ENCODE data around the gene SNRNP35. TPM values are rescaled to one million over a fixed set of nuclear protein-coding genes. Genes with fewer than 3 reads are reported as not detected.
"Not testable (repeated sequence)": the region's sequence is repeated elsewhere in the genome, so short reads cannot be mapped to it uniquely, and the experiment has no call there.

Gene SNRNP35
- total RNA-seq, 1 experiment from 2014 or later = 8.6 TPM

DNA sequence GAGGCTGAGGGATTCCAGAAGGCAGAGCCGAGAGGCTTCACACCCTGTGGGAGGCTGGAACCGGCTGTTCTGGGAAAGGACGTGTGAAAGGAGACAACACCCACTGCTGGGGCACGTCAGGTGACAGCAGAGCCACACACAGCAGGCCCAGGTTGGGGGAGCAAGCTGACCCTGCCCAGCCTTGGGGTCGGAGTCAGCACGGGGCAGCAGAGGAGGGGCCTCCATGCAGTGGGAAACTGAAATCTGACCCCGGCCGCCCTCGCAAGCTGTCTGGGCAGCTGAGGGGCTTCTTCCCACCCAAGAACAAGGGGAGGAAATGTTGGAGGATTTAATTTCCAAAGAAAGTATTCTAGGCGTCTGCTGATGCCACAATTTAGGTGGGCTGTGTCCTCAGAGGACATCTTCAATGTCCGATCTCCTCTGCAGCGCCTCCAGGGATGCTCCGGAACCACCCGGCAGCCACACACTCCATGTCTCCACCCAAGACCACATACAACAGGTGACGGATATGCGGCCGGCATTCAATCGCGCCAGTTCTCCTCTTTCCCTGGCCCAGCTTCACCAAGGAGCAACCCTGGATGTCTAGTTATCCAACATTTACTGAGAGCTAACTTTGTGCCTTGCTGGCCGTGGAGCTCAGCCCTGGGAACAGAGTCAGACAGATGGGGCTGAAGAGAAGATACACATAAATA, 30.7 kb downstream of the SNRNP35 start:
- no peak for DNase-seq (ENCODE audit: low spot score)

DNA sequence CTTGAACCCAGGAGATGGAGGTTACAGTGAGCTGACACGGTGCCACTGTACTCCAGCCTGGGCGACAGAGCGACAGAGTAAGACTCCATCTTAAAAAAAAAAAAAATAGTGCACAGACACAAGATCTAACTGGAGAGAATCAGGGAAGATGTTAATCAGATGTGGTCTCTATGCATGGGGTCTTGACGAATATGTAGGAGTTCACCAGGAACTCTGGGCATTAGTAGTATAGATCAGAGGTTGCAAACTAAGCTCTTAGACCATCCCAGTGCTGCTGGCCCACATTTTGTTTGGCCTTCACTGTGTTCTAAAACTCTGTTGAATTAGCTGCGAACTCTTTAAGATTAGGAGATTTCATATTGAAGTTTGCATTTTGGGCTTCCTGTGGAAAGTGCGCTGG, 31.6 kb downstream of the SNRNP35 start:
- DNase-seq (ENCODE audit: low spot score) = no peak

DNA sequence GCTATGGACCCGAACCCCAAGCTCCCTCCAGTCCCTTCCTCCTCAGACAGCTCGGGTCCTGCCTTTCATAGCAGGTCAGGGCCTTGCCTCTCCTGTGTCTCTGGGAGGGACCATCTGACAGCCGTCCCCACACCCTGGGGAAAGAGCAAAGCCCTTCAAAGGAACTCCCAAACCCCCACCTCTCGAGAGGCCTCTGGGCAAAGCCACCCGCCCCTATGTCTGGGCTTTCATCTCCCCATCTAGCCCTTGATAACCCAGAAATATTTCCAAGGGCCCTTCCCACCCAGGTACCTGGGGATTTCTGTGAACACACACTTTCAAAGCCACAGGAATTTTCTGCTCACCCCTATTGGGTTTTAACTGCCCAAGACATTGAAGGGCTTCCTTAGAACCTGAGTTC, 32.1 kb downstream of the SNRNP35 start:
- DNase-seq (ENCODE audit: low spot score) = no peak

DNA sequence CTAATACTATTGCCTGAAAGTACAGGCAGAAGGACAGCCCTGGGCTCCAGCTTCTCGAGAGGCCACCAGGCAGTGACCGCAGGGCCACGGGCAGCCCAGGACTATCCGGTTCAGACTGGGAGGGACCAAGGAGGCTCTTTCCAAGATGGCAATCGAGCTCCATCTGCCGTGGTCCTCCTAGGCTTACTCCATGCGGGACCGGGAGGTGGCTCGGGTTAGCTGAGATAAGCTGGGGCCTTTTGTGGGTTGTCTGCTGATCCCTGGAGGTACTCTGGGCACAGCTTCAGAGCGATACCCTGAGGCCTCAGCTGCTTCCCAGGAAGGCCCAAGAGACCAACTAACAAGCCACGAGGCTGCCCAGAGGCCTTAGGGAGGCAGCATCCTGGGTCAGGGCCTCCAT, 33.1 kb downstream of the SNRNP35 start:
- no peak for DNase-seq (ENCODE audit: low spot score)

DNA sequence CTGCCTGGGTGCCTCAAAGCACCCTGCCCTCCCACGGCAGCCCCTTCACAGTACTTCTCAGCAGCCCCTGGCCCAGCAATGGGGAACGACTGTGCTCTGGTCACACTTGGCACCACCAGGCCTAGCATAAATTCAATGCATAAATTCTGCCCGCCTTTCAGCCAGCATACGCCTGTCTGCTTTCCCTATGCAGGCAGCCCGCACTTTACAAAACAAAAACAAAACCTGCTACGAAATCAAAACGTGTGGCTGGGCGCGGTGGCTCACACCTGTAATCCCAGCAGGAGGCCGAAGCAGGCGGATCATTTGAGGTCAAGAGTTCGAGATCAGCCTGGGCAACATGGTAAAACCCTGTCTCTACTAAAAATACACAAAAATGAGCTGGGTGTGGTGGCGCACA, 33.5 kb downstream of the SNRNP35 start:
- no peak for DNase-seq (ENCODE audit: low spot score)

- not testable (repeated sequence) for DNase-seq (ENCODE audit: low spot score)
Observed at GRCh38 chr12:123492339-123493039, 34.5 kb downstream of the SNRNP35 start.

- DNase-seq (ENCODE audit: low spot score) = no peak
Observed at GRCh38 chr12:123494124-123494851, 36.3 kb downstream of the SNRNP35 start.

- no peak for DNase-seq (ENCODE audit: low spot score)
Observed at GRCh38 chr12:123497065-123497464, 39.1 kb downstream of the SNRNP35 start.

GRCh38 chr12:123498126-123498825, 40.3 kb downstream of the SNRNP35 start:
- no peak for DNase-seq (ENCODE audit: low spot score)

DNA sequence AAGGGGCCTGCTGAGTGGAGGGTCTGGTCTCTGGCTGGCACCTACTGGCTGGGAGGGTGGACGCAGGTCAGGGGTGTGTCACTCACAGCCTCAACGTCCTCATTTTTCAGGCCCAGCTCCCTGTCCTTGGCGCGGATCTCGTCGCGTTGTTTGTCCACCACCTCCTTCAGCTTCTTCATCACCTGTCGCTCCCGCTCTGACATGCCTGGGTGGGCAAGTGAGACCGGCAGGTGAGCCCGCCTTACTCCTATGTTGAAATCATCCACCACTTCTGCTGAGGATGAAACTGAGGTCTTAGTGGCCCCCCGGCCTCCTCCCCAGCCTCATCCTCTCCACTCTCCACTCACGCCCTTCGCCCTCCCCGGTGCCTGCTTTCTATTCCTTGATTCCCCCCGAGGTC, 41.4 kb downstream of the SNRNP35 start:
- DNase-seq (ENCODE audit: low spot score) = no peak

DNA sequence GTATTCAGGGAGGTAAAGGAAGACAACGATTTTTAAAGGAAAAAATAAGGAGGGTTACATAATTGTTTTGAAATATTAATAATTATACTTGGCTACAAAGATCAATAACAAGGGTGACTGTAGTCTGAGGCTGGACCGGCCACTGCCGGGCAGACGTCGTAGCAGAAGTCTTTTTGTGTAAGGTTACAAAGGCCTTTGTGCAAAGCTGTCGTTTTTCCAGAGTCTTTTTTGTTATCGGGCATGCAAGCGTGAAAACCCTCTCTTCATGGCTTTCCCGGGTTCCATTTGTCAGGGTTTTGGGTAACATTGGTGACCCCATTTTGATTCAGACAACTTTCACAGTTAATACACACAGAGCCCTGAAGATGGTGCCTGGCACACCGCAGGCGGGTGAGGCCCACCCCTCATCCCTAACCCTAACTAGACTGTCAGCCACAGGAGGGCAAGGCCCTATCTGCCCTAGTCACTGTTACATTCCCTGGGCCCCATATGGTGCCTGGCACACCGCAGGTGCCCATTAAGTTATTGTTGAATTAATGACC, 44.3 kb downstream of the SNRNP35 start:
- no peak for DNase-seq (ENCODE audit: low spot score)

DNA sequence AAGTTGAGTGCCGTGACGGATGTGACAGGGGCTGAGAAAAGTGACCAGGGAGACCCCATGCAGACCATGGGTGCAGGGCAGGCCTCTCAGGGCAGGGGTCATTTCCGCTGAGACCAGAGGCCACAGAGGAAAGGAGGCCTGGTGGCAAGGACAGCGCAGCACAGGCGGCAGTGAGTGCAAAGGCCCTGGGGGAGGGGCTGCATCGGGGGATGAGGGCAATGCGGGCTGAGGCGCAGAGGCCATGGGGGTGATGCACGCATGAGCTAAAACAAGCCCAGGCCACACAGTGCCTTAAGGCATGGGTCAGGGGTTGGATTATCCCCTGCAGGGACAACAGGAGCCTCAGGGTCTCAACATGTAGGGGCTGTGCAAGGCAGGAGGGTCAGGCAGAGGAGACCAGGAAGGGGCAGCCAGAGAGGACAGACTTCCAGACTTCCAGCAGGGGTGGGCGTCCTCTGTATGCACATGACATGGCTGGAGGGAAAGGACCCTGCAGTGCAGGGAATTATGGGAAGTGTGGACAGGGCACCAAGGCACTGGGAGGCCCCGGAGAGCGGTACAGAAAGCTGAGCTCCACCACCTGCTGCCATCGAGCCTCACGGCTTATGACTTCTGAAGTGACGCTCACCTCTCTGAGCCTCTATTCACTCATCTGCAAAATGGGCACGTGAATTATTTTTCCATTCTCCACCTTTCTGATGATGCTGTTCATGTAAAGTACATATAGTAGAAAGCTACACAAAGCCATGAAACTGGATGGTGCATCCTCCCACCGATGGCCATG, 48.3 kb downstream of the SNRNP35 start:
- DNase-seq (ENCODE audit: low spot score) = no peak

- no peak for DNase-seq (ENCODE audit: low spot score)
Observed at GRCh38 chr12:123506843-123507236, 48.9 kb downstream of the SNRNP35 start.

DNA sequence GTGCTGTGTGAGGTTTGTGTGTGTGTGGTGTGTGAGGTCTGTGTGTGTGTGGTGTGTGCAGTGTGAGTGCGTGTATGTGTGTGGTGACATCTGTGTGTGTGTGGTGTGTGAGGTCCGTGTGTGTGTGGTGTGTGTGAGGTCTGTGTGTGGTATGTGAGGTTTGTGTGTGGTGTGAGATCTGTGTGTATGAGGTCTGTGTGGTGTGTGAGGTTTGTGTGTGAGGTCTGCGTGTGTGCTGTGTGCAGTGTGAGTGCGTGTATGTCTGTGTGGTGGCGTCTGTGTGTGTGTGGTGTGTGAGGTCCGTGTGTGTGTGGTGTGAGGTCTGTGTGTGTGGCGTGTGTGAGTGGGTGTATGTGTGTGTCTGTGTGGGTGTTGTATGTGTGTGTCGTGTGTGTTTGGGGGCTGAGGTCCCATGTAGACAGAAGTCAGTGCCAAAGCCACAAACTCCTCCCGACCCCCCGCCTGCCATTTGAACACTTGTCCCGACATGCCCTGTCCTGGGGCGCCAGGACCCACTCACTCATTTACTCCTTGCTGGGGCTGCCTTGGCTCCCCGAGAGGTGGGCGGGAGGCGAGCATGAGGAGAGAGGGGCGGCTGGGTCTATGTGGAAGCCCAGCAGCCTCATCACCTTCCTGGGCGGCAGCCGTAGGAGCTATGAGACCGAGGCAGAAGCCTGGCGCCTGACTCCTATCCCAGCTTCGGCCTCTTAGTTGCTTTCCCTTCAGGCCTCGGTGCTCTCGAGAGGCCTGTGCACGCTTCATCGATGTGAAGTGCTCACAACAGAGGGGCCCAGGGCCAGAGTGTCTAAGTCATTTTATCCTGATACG, 55.1 kb downstream of the SNRNP35 start:
- no peak for DNase-seq (ENCODE audit: low spot score)

GRCh38 chr12:123513805-123514204, 55.9 kb downstream of the SNRNP35 start:
- DNase-seq (ENCODE audit: low spot score) = no peak

- not testable (repeated sequence) for DNase-seq (ENCODE audit: low spot score)
Observed at GRCh38 chr12:123514582-123515221, 56.8 kb downstream of the SNRNP35 start.

- no peak for DNase-seq (ENCODE audit: low spot score)
Observed at GRCh38 chr12:123516216-123516780, 58.4 kb downstream of the SNRNP35 start.
